Endodermal cell (in vitro differentiated cells): ENCODE measurements around the gene SST. TPM values are rescaled to one million over a fixed set of nuclear protein-coding genes. Genes with fewer than 3 reads are reported as not detected.

Source experiments
- DNase-seq: peaks from one replicate; pipeline ENCODE4 v3.0.0-alpha.2; 2017
- H3K27ac ChIP-seq: 2 replicates; pipeline ENCODE4 v1.5.1; 2013; ENCODE audit warnings: mild to moderate bottlenecking, low read depth, low read length, moderate library complexity
- H3K27me3 ChIP-seq: 2 replicates; pipeline ENCODE4 v1.6.1; 2013; ENCODE audit warnings: mild to moderate bottlenecking, low read length, moderate library complexity; ENCODE audit not compliant: insufficient read depth, control insufficient read depth, poor library complexity, severe bottlenecking
- H3K36me3 ChIP-seq: 2 replicates; pipeline ENCODE4 v1.7.0; 2013; ENCODE audit warnings: mild to moderate bottlenecking, low read length, moderate library complexity; ENCODE audit not compliant: control insufficient read depth, insufficient read depth
- H3K4me1 ChIP-seq: one replicate; pipeline ENCODE4 v1.7.0; 2013; ENCODE audit warnings: low read length; ENCODE audit not compliant: control insufficient read depth, insufficient read depth
- H3K4me3 ChIP-seq: 2 replicates; pipeline ENCODE4 v1.5.1; 2013; ENCODE audit warnings: mild to moderate bottlenecking, low read length, moderate library complexity
- H3K9ac ChIP-seq: 2 replicates; pipeline ENCODE4 v1.6.1; 2013; ENCODE audit warnings: mild to moderate bottlenecking, low read length, moderate library complexity; ENCODE audit not compliant: poor library complexity, severe bottlenecking; ENCODE audit errors: extremely low read depth
- H3K9me3 ChIP-seq: 2 replicates; pipeline ENCODE4 v1.6.1; 2013; ENCODE audit warnings: mild to moderate bottlenecking, low read length, moderate library complexity; ENCODE audit not compliant: control insufficient read depth
- H3K27ac Mint-ChIP-seq: 2 replicates; pipeline ENCODE4 v1.8.0; 2020; ENCODE audit warnings: mixed read lengths
- H3K27me3 Mint-ChIP-seq: 2 replicates; pipeline ENCODE4 v1.8.0; 2021; ENCODE audit warnings: mild to moderate bottlenecking, mixed read lengths; ENCODE audit not compliant: insufficient read depth
- H3K36me3 Mint-ChIP-seq: 2 replicates; pipeline ENCODE4 v1.8.0; 2020; ENCODE audit warnings: low read depth, mixed read lengths
- H3K4me1 Mint-ChIP-seq: 2 replicates; pipeline ENCODE4 v1.8.0; 2020; ENCODE audit warnings: mixed read lengths
- H3K4me3 Mint-ChIP-seq: 2 replicates; pipeline ENCODE4 v1.8.0; 2020; ENCODE audit warnings: mild to moderate bottlenecking, moderate library complexity, mixed read lengths
- H3K9me3 Mint-ChIP-seq: 2 replicates; pipeline ENCODE4 v1.8.0; 2020; ENCODE audit warnings: mild to moderate bottlenecking, mixed read lengths
- CTCF ChIP-seq: fragments of 200-600 bp; sonication (generic); conservative IDR thresholded peaks from 2 replicates; pipeline ENCODE4 v1.5.0; 2021; ENCODE audit warnings: antibody characterized with exemption, mild to moderate bottlenecking
- WGBS, 2 experiments: methylation state at CpG; one replicate each; pipeline versions ENCODE4 v1.1.5 to v1.1.7; 2013; ENCODE audit warnings: missing lambda C conversion rate in 2 of 2, mixed read lengths in 1 of 2; ENCODE audit not compliant: insufficient coverage in 1 of 2, insufficient read length in 1 of 2; 5-methylcytosine and 5-hydroxymethylcytosine counted together
- total RNA-seq, 2 donors: library from RNA; stranded (reverse); fragmentation: NEBNext Ultra II Directional in 1 of 2; extraction: Animal tissue kit (Norgen Biotek cat#: 25700) in 1 of 2; gene quantifications; 2 replicates in 1 of 2; 3 replicates in 1 of 2; pipeline ENCODE4 v1.2.1, GENCODE V29; 2021

Gene SST
- total RNA-seq, 2 donors from 2014 or later = not detected

- DNase-seq = no peak
- H3K27me3 ChIP-seq = peaks cover 6% of the 10 kb centered on the region
- H3K27ac ChIP-seq = no peak overlapping the region
- H3K9me3 ChIP-seq = peaks cover 13% of the 10 kb centered on the region
- Mint-ChIP-seq H3K36me3 (no peaks in the 10 kb centered on the region), H3K4me1 (peaks cover 7% of the 10 kb centered on the region), H3K27ac (no peak overlapping the region), H3K4me3 (no peak overlapping the region), H3K9me3 (peaks cover 5% of the 10 kb centered on the region), H3K27me3 (peaks cover 20% of the 10 kb centered on the region)
- no peak overlapping the region for H3K4me3 ChIP-seq
- H3K9ac ChIP-seq = no peak overlapping the region
- H3K36me3 ChIP-seq = no peaks in the 10 kb centered on the region
- no peaks in the 10 kb centered on the region for H3K4me1 ChIP-seq
- no peak for TF ChIP-seq CTCF
- 88 to 97% methylated on average over 4 to 5 of the region's 5 CpGs for WGBS, 2 experiments
Observed at GRCh38 chr3:187642861-187643260, 27.3 kb downstream of the SST start.

- peaks cover 13% of the 10 kb centered on the region for H3K9me3 ChIP-seq
- H3K4me1 ChIP-seq = no peaks in the 10 kb centered on the region
- H3K27me3 ChIP-seq = peaks cover 6% of the 10 kb centered on the region
- Mint-ChIP-seq H3K9me3 (peaks cover 9% of the 10 kb centered on the region), H3K27me3 (peaks cover 8% of the 10 kb centered on the region), H3K27ac (no peak overlapping the region), H3K4me3 (no peak overlapping the region), H3K36me3 (no peaks in the 10 kb centered on the region), H3K4me1 (peaks cover 7% of the 10 kb centered on the region)
- no peak overlapping the region for H3K27ac ChIP-seq
- WGBS, 2 experiments = 96 to 100% methylated on average over 1 to 2 of the region's 2 CpGs
- DNase-seq = no peak
- H3K9ac ChIP-seq = no peak overlapping the region
- no peaks in the 10 kb centered on the region for H3K36me3 ChIP-seq
- no peak for TF ChIP-seq CTCF
- no peak overlapping the region for H3K4me3 ChIP-seq
Observed at GRCh38 chr3:187641320-187642016, 28.7 kb downstream of the SST start.

GRCh38 chr3:187640569-187641059, 29.6 kb downstream of the SST start:
- Histone ChIP-seq H3K27ac (no peak overlapping the region), H3K9ac (no peak overlapping the region), H3K36me3 (no peaks in the 10 kb centered on the region), H3K9me3 (peaks cover 13% of the 10 kb centered on the region), H3K4me3 (no peak overlapping the region), H3K27me3 (peaks cover 6% of the 10 kb centered on the region), H3K4me1 (no peaks in the 10 kb centered on the region)
- Mint-ChIP-seq H3K27me3 (peaks cover 7% of the 10 kb centered on the region), H3K9me3 (peaks cover 11% of the 10 kb centered on the region), H3K4me1 (peaks cover 7% of the 10 kb centered on the region), H3K4me3 (no peak overlapping the region), H3K27ac (no peak overlapping the region), H3K36me3 (no peaks in the 10 kb centered on the region)
- DNase-seq = no peak
- WGBS, 2 experiments = 90 to 100% methylated on average over 2 of the region's 2 CpGs
- no peak for TF ChIP-seq CTCF
